ENCODE measurements around the gene ACVR1B. TPM values are rescaled to one million over a fixed set of nuclear protein-coding genes. Genes with fewer than 3 reads are reported as not detected.

ACVR1B gene
- total RNA-seq, 4 donors from 2014 or later: 9.1 to 71.6 (median 59.2) TPM

GRCh38 chr12:51934080-51934479, 17.4 kb upstream of the ACVR1B start:
- no peak overlapping the region for H3K27ac ChIP-seq
- peak in 1 of 3 donors; percentile 9 for DNase-seq
- TF ChIP-seq POLR2A (IDR thresholded peaks at IDR 0.05): no peak
- TF ChIP-seq CTCF (IDR thresholded peaks at IDR 0.05): no peak
- H3K4me3 ChIP-seq: no peak overlapping the region
- H3K4me1 ChIP-seq: no peaks in the 10 kb centered on the region
- no peaks in the 10 kb centered on the region for H3K36me3 ChIP-seq
- H3K27me3 ChIP-seq: no peaks in the 10 kb centered on the region
- H3K9me3 ChIP-seq: no peaks in the 10 kb centered on the region

- TF ChIP-seq CTCF (IDR thresholded peaks at IDR 0.05) (no peak), POLR2A (IDR thresholded peaks at IDR 0.05) (no peak)
- no peak for DNase-seq
- Histone ChIP-seq H3K4me3 (no peak overlapping the region), H3K27ac (no peak overlapping the region), H3K36me3 (no peaks in the 10 kb centered on the region), H3K27me3 (no peaks in the 10 kb centered on the region), H3K9me3 (no peaks in the 10 kb centered on the region), H3K4me1 (no peaks in the 10 kb centered on the region)
Measured at GRCh38 chr12:51937926-51938325, 13.6 kb upstream of the ACVR1B start.

DNA sequence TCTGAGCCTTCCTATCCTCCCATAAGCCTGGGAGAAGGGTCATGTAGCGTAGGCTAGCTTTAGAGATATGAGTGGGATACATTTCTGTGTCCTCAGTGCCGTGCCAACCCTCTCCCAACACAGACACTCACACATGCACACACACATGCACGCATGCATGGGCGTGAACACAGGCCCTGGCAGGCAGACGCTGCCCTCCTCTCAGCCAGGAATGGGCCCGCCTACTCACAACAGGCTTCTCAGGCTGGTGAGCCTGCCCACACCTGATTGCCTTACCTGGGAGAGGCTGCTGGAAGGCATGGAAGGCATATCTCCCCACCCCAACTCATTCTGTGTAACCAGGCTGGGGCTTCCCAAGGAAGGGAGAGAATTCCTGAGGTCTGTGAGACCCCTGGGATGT, 12.8 kb upstream of the ACVR1B start:
- Histone ChIP-seq H3K4me3 (no peak overlapping the region), H3K27ac (no peak overlapping the region), H3K4me1 (no peaks in the 10 kb centered on the region), H3K27me3 (no peaks in the 10 kb centered on the region), H3K9me3 (no peaks in the 10 kb centered on the region), H3K36me3 (no peaks in the 10 kb centered on the region)
- TF ChIP-seq CTCF (IDR thresholded peaks at IDR 0.05) (no peak), POLR2A (IDR thresholded peaks at IDR 0.05) (no peak)
- DNase-seq: peak in 1 of 3 donors; percentile 53

- no peak overlapping the region for H3K4me3 ChIP-seq
- H3K27ac ChIP-seq: no peak overlapping the region
- H3K36me3 ChIP-seq: no peaks in the 10 kb centered on the region
- H3K9me3 ChIP-seq: no peaks in the 10 kb centered on the region
- no peaks in the 10 kb centered on the region for H3K27me3 ChIP-seq
- H3K4me1 ChIP-seq: no peaks in the 10 kb centered on the region
- DNase-seq: no peak
- TF ChIP-seq POLR2A (IDR thresholded peaks at IDR 0.05): no peak
- no peak for TF ChIP-seq CTCF (IDR thresholded peaks at IDR 0.05)
Measured at GRCh38 chr12:51941011-51941581, 10.4 kb upstream of the ACVR1B start.

DNA sequence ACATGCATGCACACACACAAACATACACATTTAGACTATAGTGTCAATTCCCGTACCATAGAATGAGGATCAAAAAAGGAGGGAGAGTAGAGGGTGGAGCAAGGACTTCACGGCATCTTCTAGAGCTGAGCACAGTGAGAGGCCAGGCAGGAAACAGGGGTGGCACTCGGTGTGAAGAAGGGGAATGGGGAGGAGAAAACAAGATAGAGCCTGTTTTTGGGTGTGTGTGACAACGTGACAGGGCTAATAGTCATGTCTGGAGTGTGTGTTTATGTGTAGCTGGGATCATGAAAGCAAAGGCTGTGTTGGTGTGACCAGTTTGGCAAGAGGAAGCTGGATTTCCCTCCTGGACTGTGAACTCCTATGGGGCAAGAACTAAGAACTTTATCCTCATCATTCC, 9.9 kb upstream of the ACVR1B start:
- TF ChIP-seq CTCF (IDR thresholded peaks at IDR 0.05): no peak
- TF ChIP-seq POLR2A (IDR thresholded peaks at IDR 0.05): no peak
- no peak for DNase-seq
- Histone ChIP-seq H3K4me3 (no peak overlapping the region), H3K27ac (no peak overlapping the region), H3K9me3 (no peaks in the 10 kb centered on the region), H3K4me1 (no peaks in the 10 kb centered on the region), H3K27me3 (no peaks in the 10 kb centered on the region), H3K36me3 (no peaks in the 10 kb centered on the region)

DNA sequence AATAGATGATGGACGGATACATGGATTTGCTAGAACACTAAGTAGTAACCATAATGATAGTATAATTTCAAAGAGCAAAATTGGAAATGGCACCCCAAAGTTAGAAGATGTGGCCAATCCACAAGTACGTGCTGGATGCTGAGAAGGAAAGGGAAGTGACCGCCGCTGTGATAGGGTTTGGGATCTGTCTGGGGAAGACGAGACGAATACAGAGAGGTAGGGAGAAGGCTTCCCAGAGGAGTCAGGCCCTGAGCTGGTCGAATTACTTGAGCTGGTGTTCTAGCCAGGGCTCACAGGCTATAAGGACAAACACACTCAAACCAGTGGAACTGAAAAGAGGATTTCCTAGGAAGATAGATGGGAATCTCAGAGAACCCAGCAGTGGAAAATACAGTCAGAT, 9.4 kb upstream of the ACVR1B start:
- Histone ChIP-seq H3K27me3 (no peaks in the 10 kb centered on the region), H3K36me3 (no peaks in the 10 kb centered on the region), H3K9me3 (no peaks in the 10 kb centered on the region), H3K4me3 (no peak overlapping the region), H3K27ac (no peak overlapping the region), H3K4me1 (no peaks in the 10 kb centered on the region)
- no peak for DNase-seq
- TF ChIP-seq POLR2A (IDR thresholded peaks at IDR 0.05) (no peak), CTCF (IDR thresholded peaks at IDR 0.05) (no peak)

All from Peyer's patch (tissue), 4 donors.